ENCODE data around the gene TMBIM1. TPM values are rescaled to one million over a fixed set of nuclear protein-coding genes. Genes with fewer than 3 reads are reported as not detected.

Gene TMBIM1
- total and polyA plus RNA-seq, 3 donors from 2014 or later = 59.9 to 81.0 (median 77.6) TPM

GRCh38 chr2:218269900-218270720, 22.2 kb downstream of the TMBIM1 start, which contains the start of the genes AAMP and PNKD:
TSS of gene AAMP (minus strand) at chr2:218270137. CDS start at chr2:218270086, 51 bp downstream.
TSS of gene PNKD (plus strand) at chr2:218270519. CDS start at chr2:218270536, 17 bp downstream.
- Histone ChIP-seq H3K27me3 (no peaks in the 10 kb centered on the region), H3K36me3 (ENCODE audit: low read depth, missing control alignments) (no peaks in the 10 kb centered on the region), H3K4me1 (peaks cover 30% of the 10 kb centered on the region), H3K9me3 (no peaks in the 10 kb centered on the region), H3K27ac (peak within 1 kb of the TSS; percentile 81 to 82), H3K4me3 (peak within 1 kb of the TSS; percentile 76 to 92)
- intact Hi-C loops (cut with DNase I; ENCODE audit: low total_unique reads) = no loop called here
- WGBS, 2 donors = 0% methylated on average over 4 to 64 of the region's 64 CpGs
- peak; percentile 71 for TF ChIP-seq POLR2A (IDR thresholded peaks at IDR 0.05)
- TF ChIP-seq CTCF (IDR thresholded peaks at IDR 0.05) = peak in 2 of 3 experiments; percentile 18 to 28
- DNase-seq = peak; percentile 100

GRCh38 chr2:218267259-218267658, 25.0 kb downstream of the TMBIM1 start:
- TF ChIP-seq CTCF (IDR thresholded peaks at IDR 0.05) = no peak
- no peak for TF ChIP-seq POLR2A (IDR thresholded peaks at IDR 0.05)
- no peak overlapping the region for H3K27ac ChIP-seq
- H3K4me1 ChIP-seq = peaks cover 28% of the 10 kb centered on the region
- H3K4me3 ChIP-seq = no peak overlapping the region
- intact Hi-C loops (cut with DNase I; ENCODE audit: low total_unique reads) = no loop called here
- no peaks in the 10 kb centered on the region for H3K9me3 ChIP-seq
- no peaks in the 10 kb centered on the region for H3K27me3 ChIP-seq
- H3K36me3 ChIP-seq (ENCODE audit: low read depth, missing control alignments) = no peaks in the 10 kb centered on the region
- WGBS, 2 donors = 96% methylated on average over 6 of the region's 6 CpGs
- DNase-seq = no peak

GRCh38 chr2:218266316-218266979, 25.9 kb downstream of the TMBIM1 start:
- H3K4me1 ChIP-seq = peaks cover 28% of the 10 kb centered on the region

DNA sequence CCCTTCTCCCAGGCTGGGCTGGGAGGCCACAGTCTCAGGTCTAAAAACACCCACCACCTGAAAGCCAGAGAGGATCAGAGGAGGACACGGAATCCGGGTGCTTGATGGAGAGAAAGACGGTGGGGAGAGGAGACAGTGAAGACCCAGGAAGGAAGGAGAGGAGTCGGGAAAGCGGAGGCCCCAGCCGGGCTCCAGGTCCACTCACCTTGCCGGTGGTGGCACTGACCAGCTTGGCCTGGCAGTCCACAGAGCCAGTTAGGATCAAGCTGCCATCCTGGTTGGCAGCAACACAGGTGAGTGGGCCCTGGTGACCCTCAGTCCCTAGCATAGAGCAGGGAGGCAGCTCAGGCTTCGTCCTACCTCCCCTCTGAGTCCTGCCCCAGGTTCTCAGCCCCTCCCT, 26.7 kb downstream of the TMBIM1 start:
- 79 to 90% methylated on average over 4 to 8 of the region's 8 CpGs for WGBS, 2 donors
- Histone ChIP-seq H3K27ac (no peak overlapping the region), H3K4me1 (peaks cover 31% of the 10 kb centered on the region), H3K9me3 (no peaks in the 10 kb centered on the region), H3K4me3 (no peak overlapping the region), H3K27me3 (no peaks in the 10 kb centered on the region), H3K36me3 (ENCODE audit: low read depth, missing control alignments) (no peaks in the 10 kb centered on the region)
- TF ChIP-seq POLR2A (IDR thresholded peaks at IDR 0.05) = no peak
- no peak for TF ChIP-seq CTCF (IDR thresholded peaks at IDR 0.05)
- DNase-seq = no peak
- intact Hi-C loops (cut with DNase I; ENCODE audit: low total_unique reads) = no loop called here

More at GRCh38 chr2:218266316-218266979, 25.9 kb downstream of the TMBIM1 start:
- intact Hi-C loops (cut with DNase I; ENCODE audit: low total_unique reads) = no loop called here
- Histone ChIP-seq H3K9me3 (no peaks in the 10 kb centered on the region), H3K4me3 (no peak overlapping the region), H3K36me3 (ENCODE audit: low read depth, missing control alignments) (no peaks in the 10 kb centered on the region), H3K27ac (no peak overlapping the region), H3K27me3 (no peaks in the 10 kb centered on the region)
- 93 to 97% methylated on average over 11 to 15 of the region's 15 CpGs for WGBS, 2 donors
- no peak for TF ChIP-seq POLR2A (IDR thresholded peaks at IDR 0.05)
- no peak for DNase-seq
